ENCODE results near the gene ESPN. TPM values are rescaled to one million over a fixed set of nuclear protein-coding genes. Genes with fewer than 3 reads are reported as not detected.

Gene ESPN
- total RNA-seq, 1 donor from 2014 or later: 1.7 TPM

DNA sequence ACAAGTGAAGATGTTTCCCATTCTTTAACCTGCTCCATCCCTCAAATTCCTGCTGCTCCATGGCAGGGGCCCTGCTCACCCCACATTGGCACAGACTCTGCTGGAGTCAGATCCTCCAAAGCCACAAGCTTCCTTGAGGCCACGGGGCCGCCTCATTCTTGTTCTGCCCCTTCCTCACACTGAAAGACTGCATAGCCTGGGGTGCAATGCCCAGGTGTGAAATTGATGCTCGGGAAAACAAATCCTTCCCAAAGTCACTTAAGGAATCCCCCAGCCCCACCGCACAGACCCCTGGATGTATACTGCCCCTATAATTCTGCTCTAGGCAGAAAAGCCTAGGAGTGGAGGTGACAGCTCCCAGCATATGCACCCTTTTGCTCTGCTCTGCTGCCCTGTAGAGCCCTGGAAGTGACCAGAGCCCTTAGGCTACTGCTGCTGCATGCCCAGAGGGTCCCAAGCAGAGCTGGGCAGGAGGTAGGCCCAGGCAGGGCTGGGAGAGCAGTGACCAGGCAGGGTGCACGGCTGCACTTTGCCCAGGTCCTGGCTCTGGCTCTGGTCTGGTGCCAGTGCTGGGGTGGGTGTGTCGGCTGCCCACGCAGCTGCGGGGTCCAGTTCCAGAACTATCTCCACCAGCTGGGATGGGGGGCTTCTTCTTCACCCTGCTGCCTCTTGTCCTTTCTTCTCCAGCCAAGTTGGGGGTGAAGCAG is 6.5 kb upstream of the ESPN start:
- no peak overlapping the region for H3K4me3 Mint-ChIP-seq
- peaks cover 93% of the 10 kb centered on the region for H3K27me3 Mint-ChIP-seq (ENCODE audit: low read depth)
- DNase-seq (ENCODE audit: low read depth, low spot score): no peak

DNA sequence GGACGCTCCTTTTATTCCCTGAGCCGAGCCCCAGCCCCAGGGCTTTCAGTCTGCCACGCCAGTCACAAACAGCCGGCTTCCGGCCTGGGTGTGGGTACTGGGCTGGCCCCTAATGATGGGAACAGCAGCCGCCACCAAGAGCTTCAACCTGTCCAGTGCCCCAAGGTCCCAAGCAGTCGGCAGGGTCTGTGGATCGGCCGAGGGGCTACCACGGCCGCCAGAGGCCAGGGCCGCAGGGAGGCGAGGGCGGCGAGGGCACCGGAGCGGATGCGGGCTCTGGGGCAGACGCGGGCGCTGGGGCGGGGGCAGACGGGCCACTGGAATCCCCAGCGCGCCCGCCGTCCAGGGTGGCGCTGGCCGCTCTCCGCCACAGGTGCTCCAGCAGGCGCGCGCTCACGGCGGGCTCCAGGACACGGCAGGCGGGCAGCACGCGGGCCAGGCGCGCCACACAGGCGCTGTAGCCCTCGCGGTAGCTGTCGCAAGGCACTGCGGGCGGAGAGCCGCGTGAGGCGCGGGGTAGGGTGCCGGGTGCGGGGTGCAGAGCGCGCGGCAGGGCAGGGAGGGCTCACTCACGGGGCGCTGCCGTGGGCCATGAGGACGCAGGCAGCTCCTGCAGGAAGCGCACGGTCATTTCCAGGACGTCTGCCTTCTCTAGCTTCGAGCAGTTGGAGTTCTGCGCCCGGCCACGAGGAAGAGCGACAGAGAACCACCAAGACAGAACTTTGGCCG is 5.7 kb upstream of the ESPN start:
- H3K27me3 Mint-ChIP-seq (ENCODE audit: low read depth): peaks cover 93% of the 10 kb centered on the region
- no peak overlapping the region for H3K27ac Mint-ChIP-seq (ENCODE audit: unreplicated experiment)
- DNase-seq (ENCODE audit: low read depth, low spot score): no peak
- H3K9me3 Mint-ChIP-seq: no peaks in the 10 kb centered on the region
- no peak overlapping the region for H3K4me3 Mint-ChIP-seq
- TF ChIP-seq, protein P1, sequence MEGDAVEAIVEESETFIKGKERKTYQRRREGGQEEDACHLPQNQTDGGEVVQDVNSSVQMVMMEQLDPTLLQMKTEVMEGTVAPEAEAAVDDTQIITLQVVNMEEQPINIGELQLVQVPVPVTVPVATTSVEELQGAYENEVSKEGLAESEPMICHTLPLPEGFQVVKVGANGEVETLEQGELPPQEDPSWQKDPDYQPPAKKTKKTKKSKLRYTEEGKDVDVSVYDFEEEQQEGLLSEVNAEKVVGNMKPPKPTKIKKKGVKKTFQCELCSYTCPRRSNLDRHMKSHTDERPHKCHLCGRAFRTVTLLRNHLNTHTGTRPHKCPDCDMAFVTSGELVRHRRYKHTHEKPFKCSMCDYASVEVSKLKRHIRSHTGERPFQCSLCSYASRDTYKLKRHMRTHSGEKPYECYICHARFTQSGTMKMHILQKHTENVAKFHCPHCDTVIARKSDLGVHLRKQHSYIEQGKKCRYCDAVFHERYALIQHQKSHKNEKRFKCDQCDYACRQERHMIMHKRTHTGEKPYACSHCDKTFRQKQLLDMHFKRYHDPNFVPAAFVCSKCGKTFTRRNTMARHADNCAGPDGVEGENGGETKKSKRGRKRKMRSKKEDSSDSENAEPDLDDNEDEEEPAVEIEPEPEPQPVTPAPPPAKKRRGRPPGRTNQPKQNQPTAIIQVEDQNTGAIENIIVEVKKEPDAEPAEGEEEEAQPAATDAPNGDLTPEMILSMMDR (conservative IDR thresholded peaks at IDR 0.05): no peak
- H3K36me3 Mint-ChIP-seq (ENCODE audit: low read depth): no peaks in the 10 kb centered on the region
- H3K4me1 Mint-ChIP-seq: peaks cover 3% of the 10 kb centered on the region

More for the DNA sequence above, 6.5 kb upstream of the ESPN start:
- TF ChIP-seq, protein P1 (conservative IDR thresholded peaks at IDR 0.05): no peak
- peaks cover 3% of the 10 kb centered on the region for H3K4me1 Mint-ChIP-seq
- no peaks in the 10 kb centered on the region for H3K36me3 Mint-ChIP-seq (ENCODE audit: low read depth)
- H3K27ac Mint-ChIP-seq (ENCODE audit: unreplicated experiment): no peak overlapping the region
- H3K9me3 Mint-ChIP-seq: no peaks in the 10 kb centered on the region

DNA sequence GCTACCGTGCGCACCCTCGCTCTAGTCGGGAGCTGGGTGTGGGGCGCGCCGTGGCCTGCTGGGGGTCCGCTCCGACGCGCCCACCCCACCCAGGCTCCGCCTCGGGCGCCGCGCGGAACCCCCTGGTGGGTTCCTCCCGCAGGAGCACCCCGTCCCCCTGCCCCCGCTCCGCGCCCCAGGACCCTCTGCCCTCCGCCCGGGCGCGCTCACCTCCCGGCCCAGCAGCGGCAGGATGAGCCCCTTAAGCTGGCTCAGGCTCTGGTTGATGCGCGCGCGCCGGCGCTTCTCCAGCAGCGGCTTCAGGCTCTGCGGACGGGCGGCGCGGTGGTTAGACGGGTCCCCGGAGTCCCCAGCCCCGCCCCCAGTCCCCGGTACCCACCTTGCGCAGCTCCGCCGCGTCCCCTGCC is 5.2 kb upstream of the ESPN start:
- Mint-ChIP-seq H3K27me3 (ENCODE audit: low read depth) (peaks cover 93% of the 10 kb centered on the region), H3K9me3 (no peaks in the 10 kb centered on the region), H3K36me3 (ENCODE audit: low read depth) (no peaks in the 10 kb centered on the region), H3K4me1 (peaks cover 2% of the 10 kb centered on the region), H3K27ac (ENCODE audit: unreplicated experiment) (no peak overlapping the region), H3K4me3 (no peak overlapping the region)
- TF ChIP-seq, protein P1 (conservative IDR thresholded peaks at IDR 0.05): no peak
- no peak for DNase-seq (ENCODE audit: low read depth, low spot score)

DNA sequence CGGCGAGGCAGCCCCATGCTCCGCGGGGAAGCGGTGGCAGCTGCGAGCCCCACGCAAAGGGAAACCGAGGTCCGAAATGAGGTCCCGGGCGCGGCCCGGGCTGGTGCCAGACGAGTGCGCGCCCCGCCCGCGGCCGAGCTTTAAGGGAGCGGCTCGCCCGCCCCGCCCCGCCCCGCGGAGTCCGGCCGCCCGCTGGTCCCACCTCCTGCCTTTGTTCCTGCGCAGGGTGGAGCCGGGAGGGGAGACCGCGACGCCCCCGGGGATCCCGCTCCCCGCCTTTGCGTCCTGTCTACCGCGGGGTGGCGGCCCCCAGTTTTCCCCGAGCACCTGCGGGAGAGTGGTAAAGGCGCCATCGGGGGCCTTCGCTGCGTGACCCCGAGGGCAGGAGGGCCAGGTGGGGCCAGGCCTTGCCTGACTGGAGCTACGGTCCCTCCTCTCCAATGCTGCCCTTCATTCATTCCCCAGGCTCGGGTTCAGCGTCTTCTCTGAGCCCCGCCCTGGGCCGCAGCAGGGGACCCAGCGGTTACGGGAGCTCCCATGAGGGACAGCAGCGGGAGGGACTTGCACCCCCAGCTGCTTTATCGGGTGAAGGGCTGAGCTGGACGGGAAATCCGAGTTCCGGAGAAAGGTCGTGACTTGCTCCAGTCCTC is 4.6 kb upstream of the ESPN start, which contains the start of gene HES2:
Gene HES2, minus strand, starts transcription at position 116 of the 650 bp plus-strand sequence. Its CDS starts 99 bp downstream, at position 17.
- Mint-ChIP-seq H3K27me3 (ENCODE audit: low read depth) (peaks cover 89% of the 10 kb centered on the region), H3K27ac (ENCODE audit: unreplicated experiment) (no peak within 1 kb of the TSS), H3K9me3 (no peaks in the 10 kb centered on the region), H3K4me1 (no peaks in the 10 kb centered on the region), H3K36me3 (ENCODE audit: low read depth) (no peaks in the 10 kb centered on the region), H3K4me3 (no peak within 1 kb of the TSS)
- TF ChIP-seq, protein P1 (conservative IDR thresholded peaks at IDR 0.05): no peak
- DNase-seq (ENCODE audit: low read depth, low spot score): no peak

DNA sequence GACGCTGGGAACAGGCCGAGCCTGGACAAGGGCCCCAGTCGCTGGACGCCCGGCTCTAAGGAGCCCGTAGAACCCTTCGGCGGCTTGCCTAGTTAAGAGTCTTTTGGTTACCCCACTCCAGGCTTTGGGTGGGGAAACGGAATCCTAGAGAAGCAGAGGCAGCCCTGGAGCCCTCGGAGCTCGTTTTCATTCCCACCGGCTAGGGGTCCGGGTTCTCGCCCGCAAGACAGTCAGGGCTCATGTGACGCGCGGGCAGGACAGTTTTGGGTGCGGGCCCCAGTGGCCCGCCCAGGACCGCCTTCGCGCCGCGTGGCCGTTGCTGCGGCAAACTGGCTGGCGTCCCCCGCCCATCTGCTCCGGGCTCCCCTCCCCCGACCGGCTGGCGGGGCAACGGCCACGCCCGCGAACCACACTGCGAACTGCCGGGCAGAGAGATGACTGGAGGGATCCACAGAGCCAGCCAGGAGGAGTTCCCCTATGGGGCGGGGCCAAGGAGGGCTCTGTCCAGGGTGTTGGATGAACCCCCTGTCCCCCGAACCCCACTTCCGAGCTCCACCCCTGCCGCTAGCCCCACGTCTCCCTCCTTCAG is 4.0 kb upstream of the ESPN start:
- H3K27me3 Mint-ChIP-seq (ENCODE audit: low read depth): peaks cover 88% of the 10 kb centered on the region
- H3K4me3 Mint-ChIP-seq: no peak overlapping the region
- TF ChIP-seq, protein P1 (conservative IDR thresholded peaks at IDR 0.05): no peak
- no peaks in the 10 kb centered on the region for H3K4me1 Mint-ChIP-seq
- no peak for DNase-seq (ENCODE audit: low read depth, low spot score)
- no peaks in the 10 kb centered on the region for H3K36me3 Mint-ChIP-seq (ENCODE audit: low read depth)
- H3K9me3 Mint-ChIP-seq: no peaks in the 10 kb centered on the region
- no peak overlapping the region for H3K27ac Mint-ChIP-seq (ENCODE audit: unreplicated experiment)
